NT2/D1 (cell line): ENCODE data around the gene GAR1.

Source experiments
- DNase-seq: peaks from one replicate; pipeline ENCODE4 v3.0.0-alpha.2; 2011; ENCODE audit warnings: low read depth, low spot score
- H3K27me3 ChIP-seq: 2 replicates; pipeline ENCODE4 v1.6.0; 2011; ENCODE audit warnings: mild to moderate bottlenecking; ENCODE audit not compliant: insufficient read length, insufficient read depth
- H3K36me3 ChIP-seq: 2 replicates; pipeline ENCODE4 v1.6.1; 2011; ENCODE audit warnings: mild to moderate bottlenecking, low read length, mixed read lengths; ENCODE audit not compliant: insufficient read depth, insufficient read length
- H3K4me1 ChIP-seq: 2 replicates; pipeline ENCODE4 v1.5.1; 2011; ENCODE audit not compliant: insufficient read depth, insufficient read length
- H3K4me3 ChIP-seq: 2 replicates; pipeline ENCODE4 v1.5.1; 2011; ENCODE audit warnings: low read depth; ENCODE audit not compliant: insufficient read length
- H3K9ac ChIP-seq: 2 replicates; pipeline ENCODE4 v1.6.0; 2011; ENCODE audit warnings: low read depth; ENCODE audit not compliant: insufficient read length
- H3K9me3 ChIP-seq: 2 replicates; pipeline ENCODE4 v1.5.1; 2011; ENCODE audit warnings: mild to moderate bottlenecking, low read length; ENCODE audit not compliant: insufficient read depth
- SUZ12 ChIP-seq: IDR thresholded peaks from 2 replicates; pipeline ENCODE4 v1.6.1; 2011; ENCODE audit not compliant: insufficient read length, insufficient read depth; ENCODE audit errors: extremely low read depth
- YY1 ChIP-seq: IDR thresholded peaks from 2 replicates; pipeline ENCODE4 v1.6.1; 2011; ENCODE audit not compliant: insufficient read length, insufficient read depth
- ZNF274 ChIP-seq: IDR thresholded peaks from 2 replicates; pipeline ENCODE4 v1.6.1; 2011; ENCODE audit warnings: mild to moderate bottlenecking, low read depth, low read length

GAR1 gene

GRCh38 chr4:109818268-109818667, 2.7 kb downstream of the GAR1 start:
- Histone ChIP-seq H3K4me1 (no peaks in the 10 kb centered on the region), H3K9ac (no peak overlapping the region), H3K4me3 (no peak overlapping the region), H3K36me3 (peaks cover 50% of the 10 kb centered on the region), H3K9me3 (no peaks in the 10 kb centered on the region), H3K27me3 (no peaks in the 10 kb centered on the region)
- no peak for DNase-seq
- TF ChIP-seq YY1: no peak
- no peak for TF ChIP-seq ZNF274
- TF ChIP-seq SUZ12: no peak

- Histone ChIP-seq H3K4me3 (no peak overlapping the region), H3K9ac (no peak overlapping the region), H3K36me3 (peaks cover 68% of the 10 kb centered on the region), H3K27me3 (no peaks in the 10 kb centered on the region), H3K4me1 (no peaks in the 10 kb centered on the region), H3K9me3 (no peaks in the 10 kb centered on the region)
- TF ChIP-seq SUZ12 (no peak), ZNF274 (no peak), YY1 (no peak)
- no peak for DNase-seq
These were observed 5.0 kb downstream of the GAR1 start for GRCh38 chr4:109820563-109820962.

- H3K9ac ChIP-seq: no peak overlapping the region
- no peak for DNase-seq
- H3K9me3 ChIP-seq: no peaks in the 10 kb centered on the region
- no peaks in the 10 kb centered on the region for H3K4me1 ChIP-seq
- TF ChIP-seq YY1 (no peak), ZNF274 (no peak), SUZ12 (no peak)
- peaks cover 68% of the 10 kb centered on the region for H3K36me3 ChIP-seq
- no peaks in the 10 kb centered on the region for H3K27me3 ChIP-seq
- no peak overlapping the region for H3K4me3 ChIP-seq
These were observed 5.6 kb downstream of the GAR1 start for GRCh38 chr4:109821185-109821584.

GRCh38 chr4:109826719-109827118, 11.2 kb downstream of the GAR1 start:
- Histone ChIP-seq H3K4me3 (no peak overlapping the region), H3K9ac (no peak overlapping the region), H3K27me3 (no peaks in the 10 kb centered on the region), H3K4me1 (no peaks in the 10 kb centered on the region), H3K9me3 (no peaks in the 10 kb centered on the region), H3K36me3 (peaks cover 29% of the 10 kb centered on the region)
- TF ChIP-seq SUZ12 (no peak), YY1 (no peak), ZNF274 (no peak)
- no peak for DNase-seq

GRCh38 chr4:109827672-109828071, 12.1 kb downstream of the GAR1 start, which contains the start of gene RRH:
Gene RRH, plus strand, starts transcription at chr4:109827972. Its CDS starts 56 bp downstream, at chr4:109828028.
- no peak within 1 kb of the TSS for H3K4me3 ChIP-seq
- no peak within 1 kb of the TSS for H3K9ac ChIP-seq
- TF ChIP-seq ZNF274: no peak
- no peak for TF ChIP-seq YY1
- no peak for TF ChIP-seq SUZ12
- DNase-seq: no peak
- H3K4me1 ChIP-seq: no peaks in the 10 kb centered on the region
- H3K27me3 ChIP-seq: no peaks in the 10 kb centered on the region
- H3K36me3 ChIP-seq: peaks cover 23% of the 10 kb centered on the region
- no peaks in the 10 kb centered on the region for H3K9me3 ChIP-seq

- Histone ChIP-seq H3K9me3 (no peaks in the 10 kb centered on the region), H3K27me3 (no peaks in the 10 kb centered on the region), H3K4me3 (no peak overlapping the region), H3K9ac (no peak overlapping the region), H3K36me3 (no peaks in the 10 kb centered on the region), H3K4me1 (no peaks in the 10 kb centered on the region)
- DNase-seq: no peak
- TF ChIP-seq YY1 (no peak), ZNF274 (no peak), SUZ12 (no peak)
These were observed 18.2 kb downstream of the GAR1 start for GRCh38 chr4:109833756-109834155.

- H3K4me1 ChIP-seq: no peaks in the 10 kb centered on the region
- H3K4me3 ChIP-seq: no peak overlapping the region
- no peak for TF ChIP-seq SUZ12
- no peak for TF ChIP-seq ZNF274
- no peak for TF ChIP-seq YY1
- no peak for DNase-seq
- H3K27me3 ChIP-seq: no peaks in the 10 kb centered on the region
- no peak overlapping the region for H3K9ac ChIP-seq
- H3K36me3 ChIP-seq: no peaks in the 10 kb centered on the region
- H3K9me3 ChIP-seq: no peaks in the 10 kb centered on the region
These were observed 21.4 kb downstream of the GAR1 start for GRCh38 chr4:109836985-109837384.

GRCh38 chr4:109846395-109847098, 31.0 kb downstream of the GAR1 start:
- no peak for DNase-seq
- H3K4me3 ChIP-seq: no peak overlapping the region
- no peak overlapping the region for H3K9ac ChIP-seq
- H3K27me3 ChIP-seq: no peaks in the 10 kb centered on the region
- TF ChIP-seq SUZ12 (no peak), YY1 (no peak), ZNF274 (no peak)
- H3K4me1 ChIP-seq: no peaks in the 10 kb centered on the region
- no peaks in the 10 kb centered on the region for H3K36me3 ChIP-seq
- H3K9me3 ChIP-seq: no peaks in the 10 kb centered on the region
